Peyer's patch (tissue), 4 donors: Measurements from ENCODE around the gene PLA2G2A.

Source experiments
- POLR2A ChIP-seq, 2 donors: fragments of 450-650 bp; IDR thresholded peaks; one replicate each; pipeline ENCODE4 v1.5.1; 2017; ENCODE audit warnings: antibody characterized with exemption in 2 of 2, mild to moderate bottlenecking in 2 of 2, moderate library complexity in 2 of 2
- TF ChIP-seq, protein P1 (sequence below), 6 experiments: fragments of 450-650 bp in 4 of 6; fragments of 200-600 bp in 2 of 6; sonication (generic) in 1 of 6; IDR thresholded peaks; one replicate each; pipeline ENCODE4 v1.5.1; 2017 to 2019; ENCODE audit warnings: antibody characterized with exemption in 6 of 6, mild to moderate bottlenecking in 3 of 6, moderate library complexity in 1 of 6

DNA sequence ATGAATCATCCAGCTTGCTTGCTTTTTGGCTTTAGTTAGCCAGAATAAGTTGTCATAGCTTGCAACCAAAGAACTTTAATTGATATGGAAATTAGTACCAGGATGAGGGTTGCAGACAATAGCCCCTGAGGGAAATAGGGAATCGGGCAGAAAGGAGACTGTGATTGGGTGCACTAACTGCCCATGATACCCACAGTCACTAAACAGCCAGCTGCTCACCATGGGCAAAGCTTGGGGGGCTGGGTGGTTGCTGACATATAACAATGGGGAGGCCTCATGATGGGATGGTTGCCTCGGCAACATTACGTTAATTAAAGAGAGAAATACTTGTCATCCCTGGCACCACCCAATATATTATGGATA lies 38.2 kb downstream of the PLA2G2A start:
- TF ChIP-seq POLR2A (IDR thresholded peaks at IDR 0.05), result no peak
- TF ChIP-seq, protein P1, sequence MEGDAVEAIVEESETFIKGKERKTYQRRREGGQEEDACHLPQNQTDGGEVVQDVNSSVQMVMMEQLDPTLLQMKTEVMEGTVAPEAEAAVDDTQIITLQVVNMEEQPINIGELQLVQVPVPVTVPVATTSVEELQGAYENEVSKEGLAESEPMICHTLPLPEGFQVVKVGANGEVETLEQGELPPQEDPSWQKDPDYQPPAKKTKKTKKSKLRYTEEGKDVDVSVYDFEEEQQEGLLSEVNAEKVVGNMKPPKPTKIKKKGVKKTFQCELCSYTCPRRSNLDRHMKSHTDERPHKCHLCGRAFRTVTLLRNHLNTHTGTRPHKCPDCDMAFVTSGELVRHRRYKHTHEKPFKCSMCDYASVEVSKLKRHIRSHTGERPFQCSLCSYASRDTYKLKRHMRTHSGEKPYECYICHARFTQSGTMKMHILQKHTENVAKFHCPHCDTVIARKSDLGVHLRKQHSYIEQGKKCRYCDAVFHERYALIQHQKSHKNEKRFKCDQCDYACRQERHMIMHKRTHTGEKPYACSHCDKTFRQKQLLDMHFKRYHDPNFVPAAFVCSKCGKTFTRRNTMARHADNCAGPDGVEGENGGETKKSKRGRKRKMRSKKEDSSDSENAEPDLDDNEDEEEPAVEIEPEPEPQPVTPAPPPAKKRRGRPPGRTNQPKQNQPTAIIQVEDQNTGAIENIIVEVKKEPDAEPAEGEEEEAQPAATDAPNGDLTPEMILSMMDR (IDR thresholded peaks at IDR 0.05), result no peak
